OCI-LY7 (cell line): ENCODE data around the gene NOS3. TPM values are rescaled to one million over a fixed set of nuclear protein-coding genes. Genes with fewer than 3 reads are reported as not detected.

Experiments used
- BruUV-seq: library from RNA; stranded (reverse); fragments of 400-500 nt; replicated peaks from 2 replicates; lab custom pipeline; 2021; lab: Mats Ljungman, UMichigan
- CTCF ChIA-PET: fragments of 300-600 bp; sonication (Branson Sonifier 250); formaldehyde crosslinking; loops from one replicate; lab custom pipeline; 2022; ENCODE audit warnings: antibody characterized with exemption; ENCODE audit not compliant: unreplicated experiment; lab: Charles Lee
- POLR2A ChIA-PET: fragments of 300-600 bp; sonication (Branson Sonifier 250); formaldehyde crosslinking; loops from one replicate; lab custom pipeline; 2022; ENCODE audit warnings: antibody characterized with exemption; lab: Charles Lee
- DNase-seq: peaks from one replicate; pipeline ENCODE4 v3.0.0-alpha.2; 2015; ENCODE audit warnings: low spot score
- H2AFZ ChIP-seq: fragments of 200-600 bp; sonication (generic), shearing (Covaris generic); 2 replicates; pipeline ENCODE4 v1.6.1; 2014; ENCODE audit warnings: mild to moderate bottlenecking, antibody characterized with exemption, low read length, moderate library complexity
- H3K27ac ChIP-seq: fragments of 200-600 bp; sonication (generic); 2 replicates; pipeline ENCODE4 v1.5.1; 2014; ENCODE audit warnings: mixed run types, low read depth, mild to moderate bottlenecking, moderate library complexity, low read length, inconsistent platforms; ENCODE audit not compliant: poor library complexity, severe bottlenecking
- H3K36me3 ChIP-seq: fragments of 200-600 bp; sonication (generic); 2 replicates; pipeline ENCODE4 v1.6.1; 2014; ENCODE audit warnings: mild to moderate bottlenecking, antibody characterized with exemption, low read length, moderate library complexity, mixed read lengths; ENCODE audit not compliant: insufficient read depth
- H3K4me1 ChIP-seq: fragments of 200-600 bp; sonication (generic); 2 replicates; pipeline ENCODE4 v1.5.1; 2014; ENCODE audit warnings: mild to moderate bottlenecking, low read length; ENCODE audit not compliant: insufficient read depth, poor library complexity, severe bottlenecking
- H3K4me2 ChIP-seq: fragments of 200-600 bp; sonication (generic); 2 replicates; pipeline ENCODE4 v1.6.1; 2014; ENCODE audit warnings: mild to moderate bottlenecking, low read length
- H3K4me3 ChIP-seq: fragments of 200-600 bp; sonication (generic); 2 replicates; pipeline ENCODE4 v1.5.1; 2014; ENCODE audit warnings: mild to moderate bottlenecking, low read depth, low read length; ENCODE audit not compliant: poor library complexity, severe bottlenecking
- H3K79me2 ChIP-seq: fragments of 200-600 bp; sonication (generic); 2 replicates; pipeline ENCODE4 v1.6.1; 2016; ENCODE audit warnings: low read depth, mild to moderate bottlenecking, low read length, moderate library complexity, mixed read lengths; ENCODE audit not compliant: insufficient read depth
- H3K9me2 ChIP-seq: fragments of 200-600 bp; sonication (generic); 2 replicates; pipeline ENCODE4 v1.6.1; 2016; ENCODE audit warnings: mild to moderate bottlenecking, low read length, mixed read lengths; ENCODE audit not compliant: insufficient read depth
- H3K9me3 ChIP-seq: fragments of 200-600 bp; sonication (generic); 2 replicates; pipeline ENCODE4 v1.6.1; 2014; ENCODE audit warnings: mild to moderate bottlenecking, mixed run types, low read length, mixed read lengths
- H4K20me1 ChIP-seq: fragments of 200-600 bp; sonication (generic); 2 replicates; pipeline ENCODE4 v1.6.1; 2014; ENCODE audit warnings: mild to moderate bottlenecking, antibody characterized with exemption, low read length, moderate library complexity, mixed read lengths; ENCODE audit not compliant: insufficient read depth
- EZH2phosphoT487 ChIP-seq: fragments of 200-600 bp; sonication (generic); IDR thresholded peaks from 2 replicates; pipeline ENCODE4 v1.6.1; 2018; ENCODE audit warnings: low read depth, borderline replicate concordance, mild to moderate bottlenecking, mixed run types, antibody characterized with exemption, low read length, moderate library complexity, mixed read lengths
- intact Hi-C: fragments of 100-400 bp; cut with micrococcal nuclease; formaldehyde crosslinking; loops from one replicate; pipeline ENCODE4 v1.10.0; 2022; ENCODE audit not compliant: unreplicated experiment
- total RNA-seq, 2 experiments: library from RNA; depleted of rRNA in 1 of 2; stranded (reverse); fragments of >200 nt in 1 of 2; shearing (Covaris generic) in 1 of 2; gene quantifications; 2 replicates each; pipeline ENCODE4 v1.2.3, GENCODE V29; 2014 to 2022
- TF ChIP-seq, protein P1 (sequence below): fragments of 200-600 bp; sonication (generic); conservative IDR thresholded peaks from 2 replicates; pipeline ENCODE4 v1.5.1; 2014; ENCODE audit warnings: mild to moderate bottlenecking, antibody characterized with exemption, low read length, moderate library complexity, mixed read lengths

NOS3 gene
- total RNA-seq, 2 experiments from 2014 or later, result 0.78 to 0.82 TPM

GRCh38 chr7:151016505-151016904, 25.7 kb downstream of the NOS3 start:
- H3K9me3 ChIP-seq, result no peaks in the 10 kb centered on the region
- POLR2A ChIA-PET, result no interaction called here
- CTCF ChIA-PET, result interaction anchor here (0.5 to 1.0 kb wide), 2 partner anchors 10 to 124 kb away, joined by 3 to 7 read pairs; no protein-coding TSS in a partner anchor
- no peak overlapping the region for H3K4me2 ChIP-seq
- no peaks in the 10 kb centered on the region for H3K36me3 ChIP-seq
- DNase-seq, result no peak
- BruUV-seq, result no TSS peak
- TF ChIP-seq, protein P1, sequence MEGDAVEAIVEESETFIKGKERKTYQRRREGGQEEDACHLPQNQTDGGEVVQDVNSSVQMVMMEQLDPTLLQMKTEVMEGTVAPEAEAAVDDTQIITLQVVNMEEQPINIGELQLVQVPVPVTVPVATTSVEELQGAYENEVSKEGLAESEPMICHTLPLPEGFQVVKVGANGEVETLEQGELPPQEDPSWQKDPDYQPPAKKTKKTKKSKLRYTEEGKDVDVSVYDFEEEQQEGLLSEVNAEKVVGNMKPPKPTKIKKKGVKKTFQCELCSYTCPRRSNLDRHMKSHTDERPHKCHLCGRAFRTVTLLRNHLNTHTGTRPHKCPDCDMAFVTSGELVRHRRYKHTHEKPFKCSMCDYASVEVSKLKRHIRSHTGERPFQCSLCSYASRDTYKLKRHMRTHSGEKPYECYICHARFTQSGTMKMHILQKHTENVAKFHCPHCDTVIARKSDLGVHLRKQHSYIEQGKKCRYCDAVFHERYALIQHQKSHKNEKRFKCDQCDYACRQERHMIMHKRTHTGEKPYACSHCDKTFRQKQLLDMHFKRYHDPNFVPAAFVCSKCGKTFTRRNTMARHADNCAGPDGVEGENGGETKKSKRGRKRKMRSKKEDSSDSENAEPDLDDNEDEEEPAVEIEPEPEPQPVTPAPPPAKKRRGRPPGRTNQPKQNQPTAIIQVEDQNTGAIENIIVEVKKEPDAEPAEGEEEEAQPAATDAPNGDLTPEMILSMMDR, result no peak
- no peak for TF ChIP-seq EZH2phosphoT487
- no peak overlapping the region for H2AFZ ChIP-seq
- intact Hi-C loops, result loop anchor here (5.0 kb wide), 1 partner anchor 96 kb away; no protein-coding TSS in a partner anchor
- H3K4me1 ChIP-seq, result peaks cover 10% of the 10 kb centered on the region
- H3K4me3 ChIP-seq, result no peak overlapping the region
- no peaks in the 10 kb centered on the region for H3K79me2 ChIP-seq
- no peaks in the 10 kb centered on the region for H3K9me2 ChIP-seq
- no peak overlapping the region for H3K27ac ChIP-seq
- no peaks in the 10 kb centered on the region for H4K20me1 ChIP-seq

- POLR2A ChIA-PET, result no interaction called here
- CTCF ChIA-PET, result interaction anchor here (0.5 to 1.0 kb wide), 2 partner anchors 10 to 125 kb away, joined by 3 to 7 read pairs; no protein-coding TSS in a partner anchor
- no peak for DNase-seq
Measured at GRCh38 chr7:151016942-151017341, 26.1 kb downstream of the NOS3 start.

More at GRCh38 chr7:151016942-151017341, 26.1 kb downstream of the NOS3 start:
- intact Hi-C loops, result loop anchor here (5.0 kb wide), 1 partner anchor 95 kb away; no protein-coding TSS in a partner anchor
- H3K4me1 ChIP-seq, result peaks cover 10% of the 10 kb centered on the region
- no peaks in the 10 kb centered on the region for H3K9me3 ChIP-seq
- no peaks in the 10 kb centered on the region for H3K36me3 ChIP-seq
- H3K9me2 ChIP-seq, result no peaks in the 10 kb centered on the region
- no peak overlapping the region for H2AFZ ChIP-seq
- H4K20me1 ChIP-seq, result no peaks in the 10 kb centered on the region
- H3K4me3 ChIP-seq, result no peak overlapping the region
- BruUV-seq, result no TSS peak
- no peak for TF ChIP-seq EZH2phosphoT487
- TF ChIP-seq, protein P1, result no peak
- no peak overlapping the region for H3K27ac ChIP-seq
- no peak overlapping the region for H3K4me2 ChIP-seq
- no peaks in the 10 kb centered on the region for H3K79me2 ChIP-seq
